ENCODE data around the gene PRDM8. TPM values are rescaled to one million over a fixed set of nuclear protein-coding genes. Genes with fewer than 3 reads are reported as not detected.
A peak's percentile ranks its signal among the peaks of the same experiment; 100 is the strongest.

The PRDM8 gene
- total RNA-seq, 1 experiment from 2014 or later = 0.26 TPM

DNA sequence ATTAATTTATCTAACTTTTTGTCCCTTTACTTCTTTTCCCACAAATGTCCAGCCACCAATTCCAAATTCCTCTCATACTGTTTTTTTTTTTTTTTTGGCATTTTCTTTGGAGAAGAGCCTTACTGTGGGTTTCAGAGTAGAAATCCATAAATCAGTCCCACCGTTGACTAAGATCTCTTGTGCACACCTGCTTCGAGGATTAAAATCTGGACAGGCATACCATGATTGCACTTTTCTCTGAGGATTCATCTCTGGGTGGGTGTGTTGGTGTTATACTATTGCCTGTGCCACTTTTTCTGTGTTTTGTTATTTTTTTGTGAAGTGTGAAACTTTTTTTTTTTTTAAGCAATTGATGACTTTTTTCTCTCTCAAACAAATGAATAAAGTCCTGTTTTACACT, 13.2 kb downstream of the PRDM8 start:
- POLR2A ChIA-PET (ENCODE audit: unreplicated experiment) = interaction anchor here (0.7 kb wide), 1 partner anchor 77 kb away, joined by 6 read pairs; no protein-coding TSS in a partner anchor
- BruUV-seq (replicated peaks) = no TSS peak
- intact Hi-C loops (cut with micrococcal nuclease; ENCODE audit: unreplicated experiment) = no loop called here

DNA sequence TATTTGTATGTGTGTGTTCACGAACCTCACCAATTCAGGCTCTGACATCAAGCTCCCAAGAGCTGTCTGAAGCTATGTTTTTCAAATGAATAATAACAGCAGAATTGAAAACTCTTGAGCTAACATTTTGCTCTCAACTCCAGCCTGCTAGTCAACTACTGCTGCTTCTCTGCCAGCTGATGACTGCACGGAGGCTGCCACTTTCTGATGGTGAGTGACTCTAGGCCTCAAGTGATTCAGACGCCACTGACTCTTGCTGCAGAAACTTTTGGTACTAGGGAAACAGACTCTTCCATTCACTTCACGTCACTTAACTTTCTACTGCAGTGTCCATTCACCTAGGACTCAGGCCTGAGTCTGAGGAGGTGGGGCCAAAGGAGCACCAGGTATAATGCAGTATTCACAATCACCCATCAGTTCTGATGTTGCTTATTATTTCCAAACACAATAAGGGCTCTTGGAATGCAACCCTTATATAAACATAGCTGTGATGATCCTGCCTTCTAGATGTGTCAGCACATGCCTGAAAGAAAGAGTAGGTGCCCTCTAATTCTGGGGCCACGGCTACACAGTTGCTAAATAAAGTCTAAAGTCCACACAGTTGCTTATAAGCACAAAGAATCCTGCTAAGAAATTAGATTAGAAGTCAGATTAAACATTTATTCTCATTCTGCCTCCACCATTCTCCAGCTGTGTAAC, 16.0 kb downstream of the PRDM8 start:
- CTCF ChIA-PET = no interaction called here
- intact Hi-C loops (cut with micrococcal nuclease; ENCODE audit: unreplicated experiment) = no loop called here
- DNase-seq = no peak
- no peak overlapping the region for H3K4me3 ChIP-seq
- H3K79me2 ChIP-seq (ENCODE audit: low read depth) = no peaks in the 10 kb centered on the region
- H3K9me2 ChIP-seq (ENCODE audit: insufficient read depth) = no peaks in the 10 kb centered on the region
- H3F3A ChIP-seq (ENCODE audit: insufficient read depth, low read depth) = no peaks in the 10 kb centered on the region
- H4K20me1 ChIP-seq (ENCODE audit: insufficient read depth) = no peaks in the 10 kb centered on the region
- no peak for TF ChIP-seq EZH2 (IDR thresholded peaks at IDR 0.05; ENCODE audit: low read depth)
- TF ChIP-seq, protein P1, sequence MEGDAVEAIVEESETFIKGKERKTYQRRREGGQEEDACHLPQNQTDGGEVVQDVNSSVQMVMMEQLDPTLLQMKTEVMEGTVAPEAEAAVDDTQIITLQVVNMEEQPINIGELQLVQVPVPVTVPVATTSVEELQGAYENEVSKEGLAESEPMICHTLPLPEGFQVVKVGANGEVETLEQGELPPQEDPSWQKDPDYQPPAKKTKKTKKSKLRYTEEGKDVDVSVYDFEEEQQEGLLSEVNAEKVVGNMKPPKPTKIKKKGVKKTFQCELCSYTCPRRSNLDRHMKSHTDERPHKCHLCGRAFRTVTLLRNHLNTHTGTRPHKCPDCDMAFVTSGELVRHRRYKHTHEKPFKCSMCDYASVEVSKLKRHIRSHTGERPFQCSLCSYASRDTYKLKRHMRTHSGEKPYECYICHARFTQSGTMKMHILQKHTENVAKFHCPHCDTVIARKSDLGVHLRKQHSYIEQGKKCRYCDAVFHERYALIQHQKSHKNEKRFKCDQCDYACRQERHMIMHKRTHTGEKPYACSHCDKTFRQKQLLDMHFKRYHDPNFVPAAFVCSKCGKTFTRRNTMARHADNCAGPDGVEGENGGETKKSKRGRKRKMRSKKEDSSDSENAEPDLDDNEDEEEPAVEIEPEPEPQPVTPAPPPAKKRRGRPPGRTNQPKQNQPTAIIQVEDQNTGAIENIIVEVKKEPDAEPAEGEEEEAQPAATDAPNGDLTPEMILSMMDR (conservative IDR thresholded peaks at IDR 0.05) = no peak
- H3K27me3 ChIP-seq (ENCODE audit: insufficient read depth, low read depth) = no peaks in the 10 kb centered on the region
- H2AFZ ChIP-seq = no peak overlapping the region
- no peaks in the 10 kb centered on the region for H3K9me3 ChIP-seq (ENCODE audit: insufficient read depth, low read depth)
- no peak overlapping the region for H3K27ac ChIP-seq
- BruUV-seq (replicated peaks) = no TSS peak
- no peaks in the 10 kb centered on the region for H3K36me3 ChIP-seq (ENCODE audit: low read depth)
- H3K4me1 ChIP-seq (replicated peaks; ENCODE audit: insufficient read depth) = no peaks in the 10 kb centered on the region
- H3K4me2 ChIP-seq = no peak overlapping the region
- POLR2A ChIA-PET (ENCODE audit: unreplicated experiment) = no interaction called here

More for the DNA sequence above, 13.2 kb downstream of the PRDM8 start:
- Histone ChIP-seq H3K9me3 (ENCODE audit: insufficient read depth, low read depth) (no peaks in the 10 kb centered on the region), H3K27me3 (ENCODE audit: insufficient read depth, low read depth) (no peaks in the 10 kb centered on the region), H3K4me3 (no peak overlapping the region), H3K27ac (no peak overlapping the region), H3K4me1 (replicated peaks; ENCODE audit: insufficient read depth) (no peaks in the 10 kb centered on the region), H3F3A (ENCODE audit: insufficient read depth, low read depth) (no peaks in the 10 kb centered on the region), H4K20me1 (ENCODE audit: insufficient read depth) (no peaks in the 10 kb centered on the region), H3K9me2 (ENCODE audit: insufficient read depth) (no peaks in the 10 kb centered on the region), H3K4me2 (no peak overlapping the region), H3K79me2 (ENCODE audit: low read depth) (no peaks in the 10 kb centered on the region), H3K36me3 (ENCODE audit: low read depth) (no peaks in the 10 kb centered on the region), H2AFZ (no peak overlapping the region)
- CTCF ChIA-PET = no interaction called here
- TF ChIP-seq, protein P1 (conservative IDR thresholded peaks at IDR 0.05) = no peak
- TF ChIP-seq EZH2 (IDR thresholded peaks at IDR 0.05; ENCODE audit: low read depth) = no peak
- DNase-seq = no peak

DNA sequence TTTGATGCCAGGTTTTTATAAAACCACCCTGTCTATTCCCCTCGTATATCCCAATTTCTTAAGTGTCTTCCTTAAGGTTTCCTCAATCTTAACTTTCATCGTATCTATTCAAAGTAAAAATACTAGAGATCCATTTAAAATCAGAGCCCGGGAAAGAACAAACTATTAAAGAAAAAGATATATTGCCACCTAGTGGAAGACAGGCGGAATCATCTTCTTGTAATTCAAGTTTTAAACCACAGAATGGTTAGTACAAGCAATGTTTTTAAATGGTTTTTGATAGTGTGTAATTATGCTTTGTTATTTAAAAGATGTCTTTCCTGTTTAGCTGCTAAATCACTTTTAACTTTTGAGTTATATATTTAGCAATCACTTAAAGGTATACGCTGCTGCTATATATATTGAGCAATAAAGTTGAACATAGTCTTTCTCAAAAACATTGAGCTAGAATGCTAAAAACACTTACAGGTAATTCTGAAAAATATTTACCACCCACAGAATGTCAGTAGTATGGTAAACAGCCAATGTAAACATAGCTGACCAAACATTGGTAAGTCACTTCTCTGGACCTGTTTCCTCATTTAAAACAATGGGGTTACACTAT, 18.2 kb downstream of the PRDM8 start:
- CTCF ChIA-PET = no interaction called here
- no peaks in the 10 kb centered on the region for H4K20me1 ChIP-seq (ENCODE audit: insufficient read depth)
- H3K27me3 ChIP-seq (ENCODE audit: insufficient read depth, low read depth) = no peaks in the 10 kb centered on the region
- no peak for DNase-seq
- no peaks in the 10 kb centered on the region for H3K79me2 ChIP-seq (ENCODE audit: low read depth)
- H3K27ac ChIP-seq = no peak overlapping the region
- no peaks in the 10 kb centered on the region for H3K9me2 ChIP-seq (ENCODE audit: insufficient read depth)
- POLR2A ChIA-PET (ENCODE audit: unreplicated experiment) = no interaction called here
- TF ChIP-seq, protein P1 (conservative IDR thresholded peaks at IDR 0.05) = peak; percentile 68
- no peak for TF ChIP-seq EZH2 (IDR thresholded peaks at IDR 0.05; ENCODE audit: low read depth)
- H3K4me2 ChIP-seq = no peak overlapping the region
- no peaks in the 10 kb centered on the region for H3F3A ChIP-seq (ENCODE audit: insufficient read depth, low read depth)
- no peaks in the 10 kb centered on the region for H3K36me3 ChIP-seq (ENCODE audit: low read depth)
- intact Hi-C loops (cut with micrococcal nuclease; ENCODE audit: unreplicated experiment) = loop anchor here (5.0 kb wide), 4 partner anchors 122 to 1263 kb away; partner anchors contain the start of gene CFAP299
- H3K4me3 ChIP-seq = no peak overlapping the region
- H3K9me3 ChIP-seq (ENCODE audit: insufficient read depth, low read depth) = no peaks in the 10 kb centered on the region
- H2AFZ ChIP-seq = no peak overlapping the region
- BruUV-seq (replicated peaks) = no TSS peak
- H3K4me1 ChIP-seq (replicated peaks; ENCODE audit: insufficient read depth) = no peaks in the 10 kb centered on the region
